ENCODE data around the gene DNAH5. TPM values are rescaled to one million over a fixed set of nuclear protein-coding genes. Genes with fewer than 3 reads are reported as not detected.

DNAH5 gene
- total RNA-seq, 6 experiments from 2014 or later = 1.2 to 16.2 (median 3.4) TPM

DNA sequence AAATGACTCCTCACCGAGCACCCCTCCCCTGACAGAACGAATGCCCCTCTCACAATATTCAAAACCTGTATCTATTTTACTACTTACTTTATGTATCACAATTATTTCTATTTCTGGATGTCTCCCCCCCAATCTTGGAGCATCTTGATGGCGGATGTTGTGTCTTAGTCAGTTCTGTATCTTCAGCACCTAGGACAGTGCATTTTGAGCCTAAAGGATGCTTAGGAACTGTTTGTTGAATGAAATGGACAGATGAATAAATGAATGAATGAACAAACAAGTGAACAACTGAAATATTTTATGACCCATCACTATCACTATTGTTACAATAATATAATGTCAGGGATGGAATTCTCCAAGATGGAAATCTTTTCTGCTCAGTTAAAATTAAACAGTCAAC, 295.7 kb downstream of the DNAH5 start:
- WGBS (ENCODE audit: insufficient coverage, low coverage, low lambda C conversion rate, missing lambda C conversion rate) = 56% methylated on average over 3 of the region's 3 CpGs
- no peak overlapping the region for H3K27ac ChIP-seq
- no peaks in the 10 kb centered on the region for H3K36me3 ChIP-seq
- ATAC-seq = no peak
- H3K4me1 ChIP-seq = no peaks in the 10 kb centered on the region
- H3K27me3 ChIP-seq = no peaks in the 10 kb centered on the region
- intact Hi-C loops (cut with DNase I) = no loop called here
- no peak for TF ChIP-seq POLR2A (IDR thresholded peaks at IDR 0.05)
- TF ChIP-seq, protein P1, sequence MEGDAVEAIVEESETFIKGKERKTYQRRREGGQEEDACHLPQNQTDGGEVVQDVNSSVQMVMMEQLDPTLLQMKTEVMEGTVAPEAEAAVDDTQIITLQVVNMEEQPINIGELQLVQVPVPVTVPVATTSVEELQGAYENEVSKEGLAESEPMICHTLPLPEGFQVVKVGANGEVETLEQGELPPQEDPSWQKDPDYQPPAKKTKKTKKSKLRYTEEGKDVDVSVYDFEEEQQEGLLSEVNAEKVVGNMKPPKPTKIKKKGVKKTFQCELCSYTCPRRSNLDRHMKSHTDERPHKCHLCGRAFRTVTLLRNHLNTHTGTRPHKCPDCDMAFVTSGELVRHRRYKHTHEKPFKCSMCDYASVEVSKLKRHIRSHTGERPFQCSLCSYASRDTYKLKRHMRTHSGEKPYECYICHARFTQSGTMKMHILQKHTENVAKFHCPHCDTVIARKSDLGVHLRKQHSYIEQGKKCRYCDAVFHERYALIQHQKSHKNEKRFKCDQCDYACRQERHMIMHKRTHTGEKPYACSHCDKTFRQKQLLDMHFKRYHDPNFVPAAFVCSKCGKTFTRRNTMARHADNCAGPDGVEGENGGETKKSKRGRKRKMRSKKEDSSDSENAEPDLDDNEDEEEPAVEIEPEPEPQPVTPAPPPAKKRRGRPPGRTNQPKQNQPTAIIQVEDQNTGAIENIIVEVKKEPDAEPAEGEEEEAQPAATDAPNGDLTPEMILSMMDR (IDR thresholded peaks at IDR 0.05) = no peak
- no peak for DNase-seq
- H3K9me3 ChIP-seq = no peaks in the 10 kb centered on the region
- H3K4me3 ChIP-seq = no peak overlapping the region

DNA sequence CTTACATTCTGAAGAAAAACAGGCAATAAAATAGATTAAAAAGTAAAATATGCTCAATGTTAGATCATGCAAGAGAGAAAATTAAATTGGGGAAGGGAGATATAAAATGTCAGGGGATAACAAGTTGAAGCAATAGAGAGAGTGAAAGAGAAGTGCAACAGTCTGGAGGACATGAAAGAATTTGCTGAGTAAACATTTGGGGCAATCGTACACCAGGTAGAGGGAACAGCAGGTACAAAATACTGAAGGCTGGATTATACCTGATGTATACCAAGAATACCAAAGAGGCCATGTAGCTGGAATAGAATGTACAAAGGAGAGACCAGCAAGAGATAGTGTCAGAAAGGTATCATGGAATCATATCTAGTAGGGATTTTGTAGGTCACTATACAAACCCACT, 300.8 kb downstream of the DNAH5 start:
- ATAC-seq = no peak
- intact Hi-C loops (cut with DNase I) = no loop called here
- Histone ChIP-seq H3K9me3 (no peaks in the 10 kb centered on the region), H3K27ac (no peak overlapping the region), H3K4me1 (peaks cover 0 to 5% (median 2%) of the 10 kb centered on the region in 4 donors), H3K36me3 (no peaks in the 10 kb centered on the region), H3K27me3 (no peaks in the 10 kb centered on the region), H3K4me3 (no peak overlapping the region)
- 40% methylated on average over 1 of the region's 1 CpG for WGBS (ENCODE audit: insufficient coverage, low coverage, low lambda C conversion rate, missing lambda C conversion rate)
- TF ChIP-seq POLR2A (IDR thresholded peaks at IDR 0.05) = no peak
- TF ChIP-seq, protein P1 (IDR thresholded peaks at IDR 0.05) = no peak
- DNase-seq = no peak

DNA sequence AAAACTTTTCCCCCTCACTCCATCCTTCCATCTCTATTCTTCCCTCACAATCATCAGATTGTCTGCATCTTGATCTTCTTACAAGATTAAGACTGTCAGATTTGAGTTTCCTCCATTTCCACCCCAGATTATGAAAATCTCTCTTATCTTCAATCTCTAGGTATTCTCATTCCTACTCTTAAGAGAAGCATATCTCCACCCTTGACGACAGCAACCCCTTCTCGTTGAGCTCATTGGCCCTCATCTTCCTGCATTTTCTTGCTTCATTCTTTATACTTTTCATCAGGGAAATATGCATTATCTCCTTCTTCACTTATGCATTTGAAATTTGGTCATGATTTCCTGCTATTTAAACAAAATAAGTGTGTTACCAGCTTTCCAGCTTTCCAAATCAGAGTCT, 301.3 kb downstream of the DNAH5 start:
- ATAC-seq = no peak
- intact Hi-C loops (cut with DNase I) = no loop called here
- WGBS (ENCODE audit: insufficient coverage, low coverage, low lambda C conversion rate, missing lambda C conversion rate) = 51% methylated on average over 2 of the region's 2 CpGs
- H3K36me3 ChIP-seq = no peaks in the 10 kb centered on the region
- no peak overlapping the region for H3K27ac ChIP-seq
- no peak for DNase-seq
- no peaks in the 10 kb centered on the region for H3K9me3 ChIP-seq
- no peak overlapping the region for H3K4me3 ChIP-seq
- no peaks in the 10 kb centered on the region for H3K27me3 ChIP-seq
- peaks cover 0 to 5% (median 2%) of the 10 kb centered on the region in 4 donors for H3K4me1 ChIP-seq
- TF ChIP-seq POLR2A (IDR thresholded peaks at IDR 0.05) = no peak
- TF ChIP-seq, protein P1 (IDR thresholded peaks at IDR 0.05) = no peak

Other genes with a start within 250 kb of the DNAH5 start
- 10 to 100 TPM; 34.7 to 63.5 (median 50.2) TPM for gene TRIO, start 198.7 kb upstream of the DNAH5 start, total RNA-seq

Data from right lobe of liver (tissue), 6 donors.